Mesothelial cell of epicardium (in vitro differentiated cells): Measurements from ENCODE around the gene PRKAB2. TPM values are rescaled to one million over a fixed set of nuclear protein-coding genes. Genes with fewer than 3 reads are reported as not detected.

ENCODE experiments used
- DNase-seq, 2 experiments: peaks; one replicate each; pipeline ENCODE4 v3.0.0; 2021; ENCODE audit warnings: low spot score in 2 of 2; ENCODE audit not compliant: unreplicated experiment in 2 of 2
- H3K27ac Mint-ChIP-seq: 2 replicates; pipeline ENCODE4 v1.8.0; 2021; ENCODE audit warnings: mixed read lengths
- H3K27me3 Mint-ChIP-seq: 2 replicates; pipeline ENCODE4 v1.8.0; 2021; ENCODE audit warnings: low read depth, mixed read lengths
- H3K36me3 Mint-ChIP-seq: 2 replicates; pipeline ENCODE4 v1.8.0; 2021; ENCODE audit warnings: mixed read lengths
- H3K4me1 Mint-ChIP-seq: 2 replicates; pipeline ENCODE4 v1.8.0; 2021; ENCODE audit warnings: mixed read lengths
- H3K4me3 Mint-ChIP-seq: 2 replicates; pipeline ENCODE4 v1.8.0; 2021; ENCODE audit warnings: mild to moderate bottlenecking, moderate library complexity, mixed read lengths
- H3K9me3 Mint-ChIP-seq: 2 replicates; pipeline ENCODE4 v1.8.0; 2021; ENCODE audit warnings: mixed read lengths
- total RNA-seq: library from RNA; stranded (reverse); gene quantifications from 3 replicates; pipeline ENCODE4 v1.2.1, GENCODE V29; 2021
- TF ChIP-seq, protein P1 (sequence below): fragments of 200-600 bp; sonication (generic); IDR thresholded peaks from one replicate; pipeline ENCODE4 v1.5.0; 2021; ENCODE audit warnings: antibody characterized with exemption; ENCODE audit not compliant: unreplicated experiment

The PRKAB2 gene
- total RNA-seq, 1 donor from 2014 or later: 15.2 TPM

- H3K4me3 Mint-ChIP-seq: no peak overlapping the region
- no peaks in the 10 kb centered on the region for H3K9me3 Mint-ChIP-seq
- H3K27me3 Mint-ChIP-seq: no peaks in the 10 kb centered on the region
- H3K4me1 Mint-ChIP-seq: peaks cover 8% of the 10 kb centered on the region
- DNase-seq: no peak
- TF ChIP-seq, protein P1, sequence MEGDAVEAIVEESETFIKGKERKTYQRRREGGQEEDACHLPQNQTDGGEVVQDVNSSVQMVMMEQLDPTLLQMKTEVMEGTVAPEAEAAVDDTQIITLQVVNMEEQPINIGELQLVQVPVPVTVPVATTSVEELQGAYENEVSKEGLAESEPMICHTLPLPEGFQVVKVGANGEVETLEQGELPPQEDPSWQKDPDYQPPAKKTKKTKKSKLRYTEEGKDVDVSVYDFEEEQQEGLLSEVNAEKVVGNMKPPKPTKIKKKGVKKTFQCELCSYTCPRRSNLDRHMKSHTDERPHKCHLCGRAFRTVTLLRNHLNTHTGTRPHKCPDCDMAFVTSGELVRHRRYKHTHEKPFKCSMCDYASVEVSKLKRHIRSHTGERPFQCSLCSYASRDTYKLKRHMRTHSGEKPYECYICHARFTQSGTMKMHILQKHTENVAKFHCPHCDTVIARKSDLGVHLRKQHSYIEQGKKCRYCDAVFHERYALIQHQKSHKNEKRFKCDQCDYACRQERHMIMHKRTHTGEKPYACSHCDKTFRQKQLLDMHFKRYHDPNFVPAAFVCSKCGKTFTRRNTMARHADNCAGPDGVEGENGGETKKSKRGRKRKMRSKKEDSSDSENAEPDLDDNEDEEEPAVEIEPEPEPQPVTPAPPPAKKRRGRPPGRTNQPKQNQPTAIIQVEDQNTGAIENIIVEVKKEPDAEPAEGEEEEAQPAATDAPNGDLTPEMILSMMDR: no peak
- no peak overlapping the region for H3K27ac Mint-ChIP-seq
- no peaks in the 10 kb centered on the region for H3K36me3 Mint-ChIP-seq
These were observed 37.9 kb upstream of the PRKAB2 start for GRCh38 chr1:147209825-147210821.

DNA sequence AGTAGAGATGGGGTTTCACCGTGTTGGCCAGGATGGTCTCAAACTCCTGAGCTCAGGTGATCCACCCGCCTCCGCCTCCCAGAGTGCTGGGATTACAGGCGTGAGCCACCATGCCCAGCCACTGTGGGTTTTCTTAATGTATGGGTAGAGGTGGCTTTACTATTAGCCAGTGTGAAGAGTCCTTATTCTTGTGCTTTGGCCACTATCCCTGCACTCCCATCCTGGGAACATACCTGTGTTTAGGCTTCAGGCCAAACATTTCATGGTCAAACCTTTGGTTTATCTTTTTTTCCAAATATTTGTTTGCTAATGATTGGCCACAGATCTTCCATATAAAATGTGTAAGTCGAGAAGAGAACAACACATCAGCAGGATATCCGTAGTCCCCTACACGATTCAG is 36.3 kb upstream of the PRKAB2 start:
- H3K9me3 Mint-ChIP-seq: no peaks in the 10 kb centered on the region
- H3K4me3 Mint-ChIP-seq: no peak overlapping the region
- peaks cover 5% of the 10 kb centered on the region for H3K36me3 Mint-ChIP-seq
- TF ChIP-seq, protein P1: no peak
- no peak for DNase-seq
- H3K4me1 Mint-ChIP-seq: no peaks in the 10 kb centered on the region
- H3K27ac Mint-ChIP-seq: no peak overlapping the region
- no peaks in the 10 kb centered on the region for H3K27me3 Mint-ChIP-seq

DNA sequence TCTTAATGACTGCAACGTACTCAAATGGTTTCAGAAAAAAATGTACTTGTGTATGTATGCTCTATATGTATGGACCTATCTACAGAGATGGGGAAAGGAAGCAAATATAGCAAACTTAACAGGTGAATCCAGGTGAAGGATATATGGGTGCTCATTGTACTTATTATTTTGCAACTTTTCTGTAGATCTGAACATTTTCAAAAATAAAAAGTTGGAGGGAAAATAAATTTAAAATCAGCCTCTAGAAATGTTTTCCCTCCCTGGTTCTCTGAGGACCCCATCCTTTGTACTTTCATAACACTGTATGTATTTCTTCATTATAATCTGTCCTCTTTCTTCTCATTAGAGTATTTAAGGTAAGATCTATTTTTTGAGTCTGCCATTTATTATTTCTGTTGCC is 34.9 kb upstream of the PRKAB2 start:
- H3K27ac Mint-ChIP-seq: no peak overlapping the region
- H3K27me3 Mint-ChIP-seq: no peaks in the 10 kb centered on the region

DNA sequence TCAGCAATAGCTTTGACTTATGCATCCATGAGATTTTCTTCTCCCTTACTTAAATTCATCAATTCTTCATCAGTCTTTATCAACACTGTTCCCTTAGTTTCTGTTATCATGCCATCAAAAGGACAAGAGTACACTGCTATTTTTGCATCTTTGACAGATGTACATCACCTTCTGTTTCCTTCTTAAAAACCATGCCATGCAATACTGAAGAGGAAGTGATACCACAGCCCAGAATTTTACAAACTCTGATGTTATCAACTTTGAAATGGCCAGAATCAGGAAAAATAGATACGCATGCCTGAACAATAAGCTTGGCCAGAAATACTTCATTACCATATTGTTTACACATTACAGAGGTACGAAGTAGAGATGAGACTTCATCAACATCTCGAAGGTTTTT is 31.8 kb upstream of the PRKAB2 start:
- no peak for DNase-seq
- no peak overlapping the region for H3K4me3 Mint-ChIP-seq
- H3K36me3 Mint-ChIP-seq: peaks cover 5% of the 10 kb centered on the region
- no peaks in the 10 kb centered on the region for H3K4me1 Mint-ChIP-seq
- H3K9me3 Mint-ChIP-seq: no peaks in the 10 kb centered on the region
- H3K27ac Mint-ChIP-seq: no peak overlapping the region
- H3K27me3 Mint-ChIP-seq: no peaks in the 10 kb centered on the region
- TF ChIP-seq, protein P1: no peak

More for the DNA sequence above, 34.9 kb upstream of the PRKAB2 start:
- no peaks in the 10 kb centered on the region for H3K4me1 Mint-ChIP-seq
- no peaks in the 10 kb centered on the region for H3K9me3 Mint-ChIP-seq
- DNase-seq: no peak
- peaks cover 5% of the 10 kb centered on the region for H3K36me3 Mint-ChIP-seq
- TF ChIP-seq, protein P1: no peak
- H3K4me3 Mint-ChIP-seq: no peak overlapping the region

DNA sequence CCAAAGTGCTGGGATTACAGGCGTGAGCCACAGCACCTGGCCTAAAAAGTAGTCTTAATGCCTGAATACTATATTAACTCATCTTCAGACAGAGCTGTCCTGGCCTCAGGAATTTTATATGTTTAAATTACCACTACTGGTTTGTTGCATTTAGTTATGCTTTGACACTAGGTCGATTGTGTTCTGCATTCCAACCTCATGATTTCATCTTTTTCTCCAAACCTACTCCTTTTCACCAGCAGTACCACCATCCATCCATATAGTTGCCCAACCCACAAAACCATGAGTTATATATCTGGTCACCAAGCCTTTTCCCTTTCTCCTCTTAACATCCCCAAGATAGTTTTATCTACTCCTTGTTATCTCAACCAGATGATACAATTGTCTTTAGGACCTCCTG is 30.3 kb upstream of the PRKAB2 start:
- peaks cover 5% of the 10 kb centered on the region for H3K36me3 Mint-ChIP-seq
- H3K4me1 Mint-ChIP-seq: no peaks in the 10 kb centered on the region
- no peaks in the 10 kb centered on the region for H3K27me3 Mint-ChIP-seq
- H3K4me3 Mint-ChIP-seq: no peak overlapping the region
- H3K27ac Mint-ChIP-seq: no peak overlapping the region
- DNase-seq: no peak
- no peaks in the 10 kb centered on the region for H3K9me3 Mint-ChIP-seq
- TF ChIP-seq, protein P1: no peak
